Measurements from ENCODE around the gene HIRA.

GRCh38 chr22:19405652-19406051, 25.9 kb downstream of the HIRA start:
- no peak for TF ChIP-seq CTCF (conservative IDR thresholded peaks at IDR 0.05; ENCODE audit: low read length)
- TF ChIP-seq EZH2phosphoT487 (IDR thresholded peaks at IDR 0.05; ENCODE audit: borderline replicate concordance, low read depth, low read length) = no peak

All from OCI-LY7 (cell line).